ENCODE results near the gene IFNAR2.
"Not testable (repeated sequence)": the region's sequence is repeated elsewhere in the genome, so short reads cannot be mapped to it uniquely, and the experiment has no call there.

Gene IFNAR2

DNA sequence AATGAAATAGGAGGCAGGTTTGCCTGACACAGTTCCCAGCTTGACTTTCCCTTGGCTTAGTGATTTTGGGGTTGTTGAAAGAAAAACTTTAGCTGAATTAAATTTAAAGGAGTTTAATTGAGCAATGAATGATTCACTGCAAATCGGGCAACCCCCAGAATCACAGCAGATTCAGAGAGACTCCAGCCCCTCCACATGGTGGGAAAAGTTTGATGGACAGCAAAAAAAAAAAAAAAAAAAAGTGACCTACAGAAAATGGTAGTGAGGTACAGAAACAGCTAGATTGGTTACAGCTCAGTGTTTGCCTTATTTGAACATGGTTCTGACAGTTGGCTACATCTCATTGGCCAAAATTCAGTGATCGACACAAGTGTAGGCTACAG is 12.6 kb upstream of the IFNAR2 start:
- DNase-seq (ENCODE audit: low spot score) = no peak

DNA sequence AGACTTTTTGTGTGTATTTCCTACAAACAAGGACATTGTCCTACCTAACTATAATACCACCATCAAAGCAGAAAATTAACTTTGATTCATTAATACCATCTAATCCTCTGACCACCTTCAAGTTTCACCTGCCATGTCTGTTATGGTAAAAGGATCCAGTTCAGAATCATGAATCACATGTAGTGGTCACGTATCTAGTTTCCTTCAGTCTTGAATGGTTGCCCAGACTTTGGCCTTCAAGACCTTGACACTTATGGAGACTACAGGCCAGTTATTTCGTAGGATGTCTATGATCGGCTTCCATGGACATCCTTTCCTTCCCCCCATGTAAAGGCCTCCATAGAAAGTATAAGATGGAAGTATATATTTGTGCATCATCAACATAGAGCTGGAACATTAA is 10.4 kb upstream of the IFNAR2 start:
- no peak for DNase-seq (ENCODE audit: low spot score)

DNA sequence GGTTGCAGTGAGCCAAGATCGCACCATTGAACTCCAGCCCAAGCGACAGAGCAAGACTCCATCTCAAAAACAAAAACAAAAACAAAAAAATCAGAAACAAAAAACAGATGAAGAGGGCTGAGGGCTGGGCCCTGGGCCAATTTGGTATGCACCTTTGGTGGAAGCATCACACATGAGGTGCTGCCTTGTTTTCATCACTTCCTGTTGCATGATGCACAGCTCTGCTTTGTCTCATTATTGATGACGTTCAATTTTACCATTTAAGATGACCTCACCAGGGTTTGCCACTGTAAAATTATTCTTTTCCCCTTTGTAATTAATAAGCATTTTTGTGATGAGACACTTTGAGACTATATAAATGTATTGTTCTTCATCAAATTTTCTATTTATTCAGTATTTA is 9.8 kb upstream of the IFNAR2 start:
- DNase-seq (ENCODE audit: low spot score) = no peak

DNA sequence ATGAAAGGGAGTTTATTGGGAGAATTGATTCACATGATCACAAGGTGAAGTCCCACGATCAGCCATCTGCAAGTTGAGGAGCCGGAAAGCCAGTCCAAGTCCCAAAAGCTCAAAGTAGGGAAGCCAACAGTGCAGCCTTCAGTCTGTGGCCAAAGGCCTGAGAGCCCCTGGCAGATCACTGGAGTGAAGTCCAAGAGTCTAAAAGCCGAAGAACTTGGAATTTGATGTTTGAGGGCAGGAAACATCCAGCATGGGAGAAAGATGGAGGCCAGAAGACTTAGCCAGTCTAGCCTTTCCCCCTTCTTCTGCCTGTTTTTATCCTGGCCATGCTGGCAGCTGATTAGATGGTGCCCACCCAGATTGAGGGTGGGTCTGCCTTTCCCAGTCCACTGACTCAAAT is 4.4 kb upstream of the IFNAR2 start:
- not testable (repeated sequence) for DNase-seq (ENCODE audit: low spot score)

DNA sequence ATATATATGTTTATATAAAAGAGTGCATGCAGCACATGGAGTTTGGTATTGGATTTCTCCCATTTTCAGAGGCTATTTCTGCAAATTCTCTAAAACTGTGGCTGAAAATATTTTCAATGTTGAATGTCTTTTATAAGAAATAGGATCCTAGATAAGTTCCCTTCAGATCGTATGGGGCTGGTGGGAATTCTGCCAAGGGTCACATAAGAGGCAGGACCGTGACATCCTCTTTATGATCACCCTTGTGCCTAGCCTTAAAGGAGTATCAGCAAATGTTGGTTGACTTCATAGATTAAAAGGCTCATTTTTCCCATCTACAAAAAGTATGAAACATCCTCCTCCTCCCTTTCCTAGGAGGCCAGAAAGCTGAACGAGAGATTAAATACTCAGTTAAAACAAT is 1.3 kb upstream of the IFNAR2 start:
- DNase-seq (ENCODE audit: low spot score) = no peak

DNA sequence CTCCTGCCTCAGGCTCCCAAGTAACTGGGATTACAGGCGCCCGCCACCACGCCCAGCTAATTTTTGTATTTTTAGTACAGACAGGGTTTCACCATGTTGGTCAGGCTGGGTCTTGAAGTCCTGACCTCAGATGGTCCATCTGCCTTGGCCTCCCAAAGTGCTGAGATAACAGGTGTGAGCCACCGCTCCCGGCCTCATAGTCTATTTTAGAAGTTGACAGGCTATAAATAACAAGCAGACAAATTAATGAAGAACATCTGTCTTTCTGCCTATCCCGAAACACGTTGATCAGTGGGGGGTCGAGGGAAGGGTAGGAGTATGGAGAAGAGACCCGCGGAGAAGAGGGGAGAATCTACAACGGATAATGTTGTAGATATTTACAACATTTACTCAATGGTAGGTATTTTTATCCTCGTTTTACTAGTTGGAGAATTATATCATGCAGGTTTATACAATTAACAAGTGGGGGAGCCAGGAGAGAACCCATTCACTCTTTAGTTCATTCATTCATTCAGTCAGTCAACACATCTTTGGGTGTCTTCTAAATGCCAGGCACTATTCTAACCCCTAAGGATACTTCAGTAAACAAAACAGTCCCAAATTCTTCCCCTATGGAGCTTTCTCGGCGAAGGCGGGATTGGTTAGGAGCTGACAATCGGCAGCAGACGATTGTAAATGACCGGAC is 497 bp upstream of the IFNAR2 start:
- no peak for DNase-seq (ENCODE audit: low spot score)

DNA sequence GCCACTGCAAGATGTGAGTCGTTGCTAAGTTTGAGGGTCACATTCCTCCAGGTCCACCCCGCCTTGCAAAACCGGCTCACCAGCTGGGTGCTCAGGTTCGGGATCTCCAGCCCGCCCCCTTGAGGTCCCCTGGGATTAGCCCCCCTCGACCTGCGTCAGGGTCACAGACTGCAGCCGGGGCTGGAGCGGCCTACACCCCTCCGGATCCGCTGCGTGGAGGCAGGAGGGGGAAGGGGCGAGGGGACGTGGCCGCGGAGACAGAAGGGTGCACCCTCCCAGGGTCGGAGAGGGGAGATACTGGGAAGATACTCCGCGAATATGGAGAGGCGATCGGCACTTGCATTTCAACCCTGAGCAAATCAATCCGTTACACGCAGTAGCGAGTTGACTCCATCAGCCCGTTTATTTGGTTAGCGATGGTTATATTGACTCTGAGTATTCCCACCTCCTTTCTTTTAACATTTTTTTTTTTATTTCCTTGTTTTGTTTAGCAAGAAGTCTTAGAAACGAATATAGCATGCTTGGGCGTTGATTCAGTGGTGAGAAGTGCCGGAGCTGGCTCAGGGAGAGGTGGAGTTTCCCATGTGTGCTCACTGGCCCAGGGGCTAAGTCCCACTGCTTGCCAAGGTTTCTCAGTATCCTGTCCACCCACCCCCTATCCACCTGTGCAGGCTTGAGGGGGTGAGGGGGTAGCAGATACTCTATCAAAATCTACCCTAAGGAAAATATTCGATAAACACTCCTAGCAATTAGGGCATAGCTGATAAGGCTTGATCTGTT is 997 bp downstream of the IFNAR2 start:
- peak; percentile 28 for DNase-seq (ENCODE audit: low spot score)

DNA sequence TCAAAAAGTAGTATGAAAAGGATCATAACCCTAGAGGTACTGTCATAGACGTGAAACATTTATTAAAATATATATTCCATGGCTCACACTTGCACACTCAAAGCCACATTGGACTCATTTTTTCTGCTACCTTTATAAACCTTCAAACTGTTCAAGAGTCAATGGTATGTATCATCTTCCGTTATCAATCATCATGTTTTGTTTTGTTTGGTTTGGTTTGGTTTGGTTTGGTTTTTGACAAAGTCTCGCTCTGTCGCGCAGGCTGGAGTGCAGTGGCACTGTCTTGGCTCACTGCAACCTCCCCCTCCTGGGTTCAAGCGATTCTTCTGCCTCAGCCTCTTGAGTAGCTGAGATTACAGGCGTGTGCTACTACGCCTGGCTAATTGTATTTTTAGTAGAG is 1.8 kb downstream of the IFNAR2 start:
- DNase-seq (ENCODE audit: low spot score) = peak; percentile 30

DNA sequence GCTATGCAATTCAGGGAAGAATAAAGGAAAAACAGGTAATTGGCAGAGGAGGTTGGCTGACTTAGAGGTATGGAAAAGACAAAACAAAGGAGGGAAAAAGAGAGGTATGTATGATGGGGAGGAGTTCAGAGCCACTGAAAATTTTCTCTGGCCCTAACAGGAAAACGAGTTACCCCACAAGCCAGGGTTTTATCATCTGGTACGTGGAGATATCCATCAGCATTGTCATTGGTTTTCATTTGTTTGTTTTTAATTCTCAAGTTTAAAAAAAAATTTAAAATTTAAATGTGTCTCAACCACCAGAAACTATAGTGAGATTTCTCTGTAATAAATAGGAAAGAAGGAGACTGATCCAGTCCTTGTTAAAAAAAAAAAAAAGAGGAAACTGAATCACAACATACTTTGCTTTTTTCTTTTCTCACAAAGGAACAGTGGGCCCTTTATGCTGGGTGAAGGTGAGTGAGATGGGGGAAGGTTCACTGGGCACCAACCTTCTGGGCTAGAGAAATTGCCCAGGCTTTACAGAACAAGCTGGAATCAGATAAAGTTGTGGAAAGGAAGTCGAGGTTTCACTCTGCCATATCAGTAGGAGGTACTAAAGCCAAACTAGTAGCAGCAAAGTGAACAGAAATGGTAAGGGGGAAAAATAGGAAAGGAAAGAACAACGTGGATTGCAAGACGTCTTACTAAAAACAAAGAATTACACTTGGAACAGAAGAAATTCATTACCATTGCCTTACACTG is 2.7 kb downstream of the IFNAR2 start:
- DNase-seq (ENCODE audit: low spot score) = no peak

DNA sequence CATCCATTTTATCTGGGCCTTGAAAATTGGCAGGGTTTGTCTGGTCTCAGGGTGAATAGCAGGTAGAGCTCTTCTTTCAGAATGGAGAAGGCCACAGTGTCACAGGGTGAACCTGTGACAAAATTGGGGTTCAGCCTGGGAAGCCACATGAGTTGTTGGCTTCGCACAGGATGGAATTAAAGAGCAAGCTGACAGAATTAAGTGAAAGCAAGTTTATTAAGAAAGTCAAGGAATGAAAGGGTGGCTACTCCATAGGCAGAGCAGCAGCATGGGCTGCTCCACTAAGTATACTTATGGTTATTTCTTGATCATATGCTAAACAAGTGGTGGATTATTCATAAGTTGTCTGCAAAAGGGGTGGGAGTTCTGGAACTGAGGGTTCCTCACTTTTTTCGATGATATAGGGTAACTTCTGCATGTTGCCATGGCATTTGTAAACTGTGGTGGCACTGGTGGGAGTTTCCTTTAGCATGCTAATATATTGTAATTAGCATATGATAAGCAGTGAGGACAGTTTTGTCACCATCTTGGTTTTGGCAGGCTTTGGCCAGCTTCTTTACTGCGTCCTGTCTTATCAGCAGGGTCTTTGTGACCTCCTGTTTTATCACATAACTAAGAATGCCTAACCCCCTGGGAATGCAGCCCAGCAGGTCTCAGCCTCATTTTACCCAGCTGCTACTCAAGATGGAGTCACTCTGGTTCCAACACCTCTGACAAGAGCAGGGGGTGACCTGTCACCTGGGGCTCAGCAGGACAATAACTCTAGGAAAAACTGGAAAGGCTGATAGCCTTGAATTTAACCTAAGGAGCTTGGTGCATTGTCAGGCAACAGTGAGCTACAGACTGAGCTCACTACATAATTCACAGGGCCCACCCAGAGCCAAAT is 5.1 kb downstream of the IFNAR2 start:
- no peak for DNase-seq (ENCODE audit: low spot score)

DNA sequence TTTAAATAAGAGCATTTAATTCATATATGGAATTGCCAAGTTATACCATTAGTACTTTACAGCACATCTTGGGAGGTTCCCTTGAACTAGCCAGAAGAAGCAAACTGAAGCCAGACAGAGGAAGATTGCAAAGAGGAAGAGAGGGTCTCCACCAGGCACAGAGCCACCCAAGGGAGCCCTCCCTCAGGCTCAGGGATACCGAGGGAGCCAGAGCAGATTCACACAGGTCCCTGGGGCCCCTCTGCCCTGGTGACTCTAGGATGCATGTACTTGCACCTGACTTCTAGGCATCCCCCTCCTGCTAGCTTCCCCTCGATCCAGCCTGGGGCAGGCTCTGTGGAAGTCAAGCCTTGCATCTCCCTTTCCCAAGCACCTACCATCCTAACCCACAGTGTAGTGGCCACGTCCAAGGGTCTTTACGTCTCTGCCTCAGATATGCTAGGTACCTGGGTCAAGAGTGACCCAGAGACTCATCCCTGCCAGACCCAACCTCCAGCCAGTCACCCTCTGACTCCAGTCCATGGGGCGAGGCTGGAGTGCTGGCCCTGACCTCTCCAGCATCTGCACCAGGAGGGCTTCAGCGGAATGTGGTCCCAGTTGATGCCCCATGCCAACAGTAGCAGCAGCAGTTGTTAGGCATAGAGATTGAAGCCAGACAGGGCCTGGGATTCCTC is 6.4 kb downstream of the IFNAR2 start:
- no peak for DNase-seq (ENCODE audit: low spot score)

DNA sequence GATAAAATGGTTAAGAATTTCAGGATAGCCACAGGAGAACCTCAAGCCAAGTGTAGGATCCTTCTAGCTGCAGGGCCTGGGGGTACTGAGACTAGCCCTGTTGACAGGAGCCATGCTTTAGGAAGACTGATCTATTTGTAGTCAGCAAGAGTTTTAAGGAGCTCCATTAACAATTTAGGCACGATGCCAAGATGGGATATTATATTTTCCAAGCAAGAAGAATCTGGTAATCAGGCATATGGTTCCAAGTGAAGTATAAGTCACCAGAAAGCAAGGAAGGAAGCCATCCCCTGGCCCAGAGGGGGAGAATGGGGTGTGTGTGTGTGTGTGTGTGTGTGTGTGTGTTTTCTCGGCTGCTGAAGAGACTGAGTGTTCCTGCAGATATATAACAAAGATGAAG is 7.0 kb downstream of the IFNAR2 start:
- DNase-seq (ENCODE audit: low spot score) = no peak

DNA sequence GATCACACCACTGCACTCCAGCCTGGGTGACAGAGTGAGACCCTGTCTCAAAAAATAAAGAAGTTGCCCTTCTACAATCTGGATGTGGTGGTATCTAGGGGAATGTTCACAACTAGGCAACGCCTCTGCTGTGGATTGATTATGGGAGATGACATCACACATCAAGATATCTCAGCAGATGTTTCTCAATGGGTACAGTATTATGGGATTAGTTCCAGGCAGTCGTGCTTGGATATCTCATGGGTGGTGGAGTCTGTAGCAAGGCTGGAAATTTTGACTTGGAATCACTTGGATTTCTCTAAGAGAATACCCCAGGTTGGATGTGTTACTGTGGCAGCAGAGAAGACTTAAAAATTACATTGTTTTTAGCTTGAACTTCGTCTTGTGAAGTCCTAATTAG is 7.7 kb downstream of the IFNAR2 start:
- no peak for DNase-seq (ENCODE audit: low spot score)

DNA sequence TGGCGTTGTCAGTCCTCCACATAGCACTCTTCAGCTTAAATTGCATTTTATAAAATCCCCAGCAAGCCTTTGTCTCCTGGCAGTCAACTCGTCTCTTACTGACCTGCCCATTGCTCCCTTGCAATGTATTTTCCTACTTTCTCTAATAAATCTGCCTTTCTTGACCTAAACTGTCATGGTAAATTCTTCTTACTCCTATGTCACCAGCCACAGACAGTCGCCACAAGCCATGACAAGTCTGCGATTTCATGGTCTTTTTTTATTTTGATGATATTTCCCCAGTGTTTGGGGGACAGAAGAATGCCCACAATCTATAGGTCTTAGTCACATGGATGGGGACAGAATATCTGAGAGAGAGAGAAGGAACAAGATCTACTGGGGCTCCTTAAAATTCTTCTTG is 8.4 kb downstream of the IFNAR2 start:
- no peak for DNase-seq (ENCODE audit: low spot score)

DNA sequence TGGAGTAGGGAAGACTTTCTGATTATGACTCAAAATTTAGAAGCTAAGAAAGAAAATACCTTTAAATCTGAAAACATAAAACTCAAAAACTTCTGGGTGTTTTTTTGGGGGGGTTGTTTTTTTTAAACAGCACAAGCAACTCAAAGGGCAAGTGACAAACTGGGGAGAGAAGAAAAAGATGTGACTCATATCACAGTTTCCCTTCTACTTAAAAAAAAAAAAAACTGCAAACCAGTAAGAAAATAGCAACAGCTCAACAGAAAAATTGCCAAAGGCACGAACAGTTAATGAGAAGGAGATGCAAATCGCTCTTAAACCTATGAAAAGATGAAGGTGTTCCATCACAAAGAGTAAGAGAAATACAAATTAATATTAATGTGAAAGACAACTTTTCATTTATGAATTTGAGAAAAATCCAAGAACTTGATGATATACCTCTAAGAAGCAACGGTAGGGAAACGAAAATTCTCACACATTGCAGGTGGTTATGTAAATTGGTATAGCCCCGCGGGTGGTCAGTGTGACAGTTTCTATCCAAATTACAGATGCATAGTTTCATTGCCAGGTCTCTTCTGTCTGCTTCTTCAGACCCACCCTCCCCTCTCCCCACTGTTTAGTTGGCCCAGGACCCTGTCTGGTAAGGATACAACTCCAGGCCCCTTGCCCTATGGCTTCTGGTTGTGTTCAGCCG is 9.0 kb downstream of the IFNAR2 start:
- peak; percentile 54 for DNase-seq (ENCODE audit: low spot score)

DNA sequence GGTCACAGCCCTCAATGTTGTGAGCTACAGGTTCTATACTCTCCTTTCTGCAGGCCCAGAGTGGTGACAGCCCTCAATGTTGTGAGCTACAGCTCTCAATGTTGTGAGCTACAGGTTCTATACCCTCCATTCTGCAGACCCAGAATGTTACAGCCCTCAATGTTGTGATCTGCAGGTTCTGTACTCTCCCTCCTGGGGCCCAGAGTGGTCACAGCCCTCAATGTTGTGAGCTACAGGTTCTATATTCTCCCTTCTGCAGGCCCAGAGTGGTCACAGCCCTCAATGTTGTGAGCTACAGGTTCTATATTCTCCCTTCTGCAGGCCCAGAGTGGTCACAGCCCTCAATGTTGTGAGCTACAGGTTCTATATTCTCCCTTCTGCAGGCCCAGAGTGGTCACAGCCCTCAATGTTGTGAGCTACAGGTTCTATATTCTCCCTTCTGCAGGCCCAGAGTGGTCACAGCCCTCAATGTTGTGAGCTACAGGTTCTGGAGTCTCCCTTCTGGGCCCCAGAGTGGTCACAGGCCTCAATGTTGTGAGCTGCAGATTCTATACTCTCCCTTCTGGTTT is 9.9 kb downstream of the IFNAR2 start:
- DNase-seq (ENCODE audit: low spot score) = not testable (repeated sequence)

DNA sequence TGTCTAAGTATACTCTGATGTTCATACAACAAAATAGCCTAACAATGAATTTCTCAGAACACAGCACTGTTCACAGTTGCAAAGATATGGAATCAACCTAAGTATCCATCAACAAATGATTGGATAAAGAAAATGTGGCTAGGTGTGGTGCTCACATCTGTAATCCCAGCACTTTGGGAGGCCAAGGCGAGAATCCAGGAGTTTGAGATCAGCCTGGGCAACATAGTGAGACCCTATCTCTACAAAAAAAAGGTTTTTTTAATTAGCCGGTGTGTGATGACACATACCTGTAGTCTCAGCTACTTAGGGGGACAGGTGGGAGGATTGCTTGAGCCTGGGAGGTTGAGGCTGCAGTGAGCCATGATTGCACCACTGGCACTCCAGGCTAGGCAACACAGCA is 10.7 kb downstream of the IFNAR2 start:
- DNase-seq (ENCODE audit: low spot score) = no peak

DNA sequence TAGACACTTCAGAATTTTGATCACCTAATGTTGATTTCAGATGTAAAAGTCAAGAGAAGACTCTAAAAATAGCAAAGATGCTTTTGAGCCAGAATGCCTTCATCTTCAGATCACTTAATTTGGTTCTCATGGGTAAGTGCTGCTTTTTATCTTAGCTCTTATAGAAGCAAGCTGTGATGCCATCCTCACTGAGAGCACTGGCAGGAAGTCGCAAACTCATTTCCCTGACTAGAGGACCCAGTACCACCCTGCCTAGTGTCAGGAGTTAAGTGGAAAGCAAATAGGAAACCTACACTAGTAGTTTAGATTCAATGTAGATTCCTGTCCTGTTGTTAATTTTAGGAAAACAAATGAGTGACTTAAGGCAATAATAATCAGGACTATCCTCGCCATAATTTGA is 12.1 kb downstream of the IFNAR2 start:
- peak; percentile 42 for DNase-seq (ENCODE audit: low spot score)

DNA sequence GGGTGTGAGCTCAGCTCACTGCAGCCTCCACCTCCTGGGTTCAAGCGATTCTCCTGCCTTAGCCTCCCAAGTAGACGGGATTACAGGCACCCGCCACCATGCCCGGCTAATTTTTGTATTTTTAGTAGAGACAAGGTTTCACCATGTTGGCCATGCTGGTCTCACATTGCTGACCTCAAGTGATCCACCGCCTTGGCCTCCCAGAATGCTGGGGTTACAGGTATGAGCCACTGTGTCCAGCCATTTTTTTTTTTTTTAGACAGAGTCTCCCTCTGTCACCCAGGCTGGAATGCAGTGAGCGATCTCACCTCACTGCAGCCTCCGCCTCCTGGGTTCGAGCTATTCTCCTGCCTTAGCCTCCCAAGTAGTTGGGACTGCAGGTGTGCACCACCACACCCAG is 13.1 kb downstream of the IFNAR2 start:
- not testable (repeated sequence) for DNase-seq (ENCODE audit: low spot score)

DNA sequence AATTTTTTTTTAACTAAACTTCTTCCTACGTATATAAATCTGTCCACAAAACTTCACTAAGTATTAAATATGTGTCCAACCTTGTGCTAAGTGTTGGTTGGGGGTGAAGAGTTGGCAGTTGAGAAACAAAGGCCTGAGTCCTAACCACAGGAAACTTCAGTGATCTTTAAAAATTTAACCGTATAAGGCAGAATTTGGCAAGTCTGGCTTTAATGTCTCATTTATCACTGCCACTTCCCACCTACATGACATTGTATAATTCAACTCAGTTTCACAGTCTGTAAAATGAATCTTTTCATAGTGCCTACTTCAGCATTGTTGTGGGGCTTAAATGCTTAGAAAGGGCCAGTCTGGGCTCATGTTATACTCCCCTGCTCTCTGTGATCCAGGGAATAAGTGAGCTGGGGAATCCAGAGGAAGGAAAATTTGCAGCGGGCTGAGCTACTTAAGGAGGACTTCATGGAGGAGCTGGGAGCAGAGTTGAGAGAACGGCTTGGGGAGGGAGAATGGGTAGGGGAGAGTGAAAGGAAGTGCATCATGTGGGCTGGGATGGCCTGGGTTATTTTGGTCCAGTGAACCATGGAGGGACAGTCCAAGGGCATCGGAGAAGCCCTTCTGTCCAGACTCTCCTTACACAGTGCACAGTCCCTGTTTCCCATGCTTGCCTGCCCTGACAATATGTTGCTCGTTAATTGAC is 14.5 kb downstream of the IFNAR2 start:
- no peak for DNase-seq (ENCODE audit: low spot score)
